OCI-LY3 (cell line): ENCODE measurements around the gene IFNLR1.

Source experiments
- CTCF ChIP-seq: fragments of 200-600, 300-600 bp; sonication (generic); IDR thresholded peaks from 2 replicates; pipeline ENCODE4 v1.5.1; 2014; ENCODE audit warnings: antibody characterized with exemption, low read length, low read depth
- EZH2phosphoT487 ChIP-seq: fragments of 200-600 bp; shearing (Covaris generic); IDR thresholded peaks from 2 replicates; pipeline ENCODE4 v1.6.1; 2018; ENCODE audit warnings: antibody characterized with exemption, mixed run types, low read depth

DNA sequence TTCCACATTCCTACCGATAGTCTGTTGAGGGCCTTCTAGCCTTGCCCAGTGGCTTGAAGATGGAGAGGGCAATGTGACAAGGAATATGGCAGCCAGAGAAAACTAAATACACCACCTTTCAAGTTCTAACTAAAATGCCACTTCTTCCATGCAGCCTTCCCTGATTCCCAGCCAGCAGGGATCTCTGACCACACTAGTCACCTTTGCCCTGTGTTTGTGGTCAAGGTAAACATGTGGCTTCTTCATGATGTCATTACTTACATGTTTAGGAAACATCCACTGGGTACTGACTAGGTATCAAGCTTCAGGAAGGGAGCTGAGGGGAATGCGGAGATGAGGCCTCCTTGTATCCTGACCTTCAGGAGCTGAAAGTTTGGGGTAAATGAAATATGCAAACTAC lies 21.6 kb downstream of the IFNLR1 start:
- TF ChIP-seq CTCF: no peak
- no peak for TF ChIP-seq EZH2phosphoT487
